T-helper 1 cell (primary cell): Measurements from ENCODE around the gene PDE4D.

Source experiments
- DNase-seq, 5 donors: peaks; one replicate each; pipeline ENCODE4 v3.0.0-alpha.2; 2012 to 2020

The PDE4D gene

DNA sequence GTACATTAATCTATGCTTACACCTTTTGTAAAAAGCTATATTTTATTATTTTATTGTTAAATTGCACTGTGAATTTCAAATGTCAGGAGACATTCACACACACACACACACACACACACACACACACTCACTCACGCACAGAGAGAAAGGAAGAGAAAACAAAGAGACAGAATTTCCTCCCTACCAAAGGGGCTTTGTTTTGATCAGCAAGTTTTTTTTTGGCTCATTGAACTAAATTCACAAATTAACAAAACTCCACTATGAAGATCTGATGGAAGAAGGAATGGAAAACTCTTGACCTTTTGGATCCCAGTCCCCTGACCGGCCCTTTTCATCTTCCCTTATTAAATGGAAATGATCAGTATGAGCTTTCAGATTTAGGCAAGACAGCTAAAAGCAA lies 161.2 kb downstream of the PDE4D start:
- DNase-seq, result no peak

DNA sequence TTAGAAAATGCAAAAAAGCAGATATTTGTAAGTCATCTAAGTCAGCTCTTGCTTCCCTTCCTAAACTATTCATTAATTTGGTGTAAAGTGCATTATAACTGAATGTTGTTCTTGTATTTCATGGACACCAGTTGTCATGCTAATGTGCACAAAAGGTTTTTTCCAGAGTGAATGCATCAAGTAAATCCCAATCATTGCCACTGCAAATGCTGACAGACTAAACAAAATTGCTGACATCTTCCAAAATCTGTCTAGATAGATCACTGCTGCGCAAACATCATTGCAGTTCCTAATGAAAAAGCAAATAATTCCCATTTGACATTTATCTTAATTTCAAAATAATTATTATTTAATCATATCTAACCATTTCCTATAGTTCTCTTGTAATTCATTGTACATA lies 161.7 kb downstream of the PDE4D start:
- DNase-seq, result no peak

DNA sequence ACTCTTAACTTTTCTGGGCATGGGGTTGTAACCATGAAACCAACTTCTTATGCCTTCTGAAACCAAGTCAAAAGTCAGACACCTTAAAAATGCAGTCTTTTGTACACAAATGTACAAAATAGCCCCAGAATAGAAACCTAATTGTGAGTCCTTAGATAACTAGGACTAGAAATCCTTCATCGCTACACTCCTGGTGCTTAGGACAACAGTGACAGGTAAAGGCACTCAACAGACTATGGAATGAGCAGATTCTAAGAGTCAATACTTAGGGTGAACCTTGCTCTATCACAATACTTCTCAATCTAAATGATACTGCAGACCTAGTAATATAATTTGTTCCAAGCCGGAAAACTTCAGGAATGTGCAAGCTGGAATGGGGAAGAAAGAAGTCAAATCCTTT lies 163.7 kb downstream of the PDE4D start:
- DNase-seq, result no peak

DNA sequence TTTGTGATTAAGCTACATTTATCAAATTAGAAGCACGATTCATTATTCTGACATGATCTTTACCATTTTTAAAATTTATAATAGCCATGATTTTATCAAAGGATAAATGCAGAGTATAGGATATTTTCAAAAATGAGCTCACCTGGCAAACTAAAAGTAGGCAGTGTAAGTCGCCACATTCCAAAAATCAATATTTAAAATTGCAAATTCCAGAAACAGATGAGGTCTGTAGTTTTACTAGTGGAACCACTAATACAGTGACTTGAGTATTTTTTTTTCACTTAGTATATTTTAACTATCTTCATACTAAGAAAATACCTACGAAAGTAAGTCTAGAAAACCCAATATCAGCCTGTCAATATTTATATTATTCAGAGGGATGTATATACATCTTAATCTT lies 164.2 kb downstream of the PDE4D start:
- DNase-seq, result no peak

GRCh38 chr5:59728356-59728755 lies 165.2 kb downstream of the PDE4D start:
- DNase-seq, result no peak

DNA sequence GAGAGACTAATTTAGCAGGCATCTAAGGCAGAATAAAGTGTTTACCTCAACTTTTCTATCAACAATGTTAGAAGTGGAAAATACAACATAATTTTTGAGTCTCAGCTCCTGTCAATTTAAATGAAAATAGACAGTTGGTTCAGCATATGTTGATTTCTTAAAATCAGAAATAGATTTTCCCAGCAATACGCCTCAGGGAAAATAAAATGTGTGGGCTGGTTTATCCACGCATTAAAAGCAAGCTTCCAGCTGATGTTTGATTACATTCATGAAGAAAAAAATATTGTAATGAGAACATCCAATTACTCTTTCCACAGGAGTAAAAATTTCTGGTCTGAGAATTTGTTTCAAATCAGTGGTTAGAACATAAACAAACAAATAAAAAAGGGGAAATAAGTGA lies 166.3 kb downstream of the PDE4D start:
- DNase-seq, result no peak

DNA sequence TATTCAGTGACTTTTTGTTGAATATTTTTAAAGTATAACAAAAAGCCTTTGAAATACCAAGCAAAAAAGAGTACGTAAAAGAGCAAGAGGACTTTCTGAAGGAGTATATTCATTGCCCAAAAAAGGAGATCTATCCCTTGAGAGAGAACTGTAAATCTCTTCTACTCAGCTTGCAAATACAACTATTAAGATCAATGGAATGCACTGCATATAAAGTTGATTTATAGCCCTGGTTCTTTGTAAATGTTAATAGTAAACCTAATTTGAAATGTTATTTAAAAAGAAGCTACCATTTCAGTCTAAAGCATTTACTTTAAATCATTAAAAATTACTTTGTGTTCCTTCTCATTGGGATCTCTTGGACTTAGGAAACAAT lies 168.1 kb downstream of the PDE4D start:
- DNase-seq, result no peak

DNA sequence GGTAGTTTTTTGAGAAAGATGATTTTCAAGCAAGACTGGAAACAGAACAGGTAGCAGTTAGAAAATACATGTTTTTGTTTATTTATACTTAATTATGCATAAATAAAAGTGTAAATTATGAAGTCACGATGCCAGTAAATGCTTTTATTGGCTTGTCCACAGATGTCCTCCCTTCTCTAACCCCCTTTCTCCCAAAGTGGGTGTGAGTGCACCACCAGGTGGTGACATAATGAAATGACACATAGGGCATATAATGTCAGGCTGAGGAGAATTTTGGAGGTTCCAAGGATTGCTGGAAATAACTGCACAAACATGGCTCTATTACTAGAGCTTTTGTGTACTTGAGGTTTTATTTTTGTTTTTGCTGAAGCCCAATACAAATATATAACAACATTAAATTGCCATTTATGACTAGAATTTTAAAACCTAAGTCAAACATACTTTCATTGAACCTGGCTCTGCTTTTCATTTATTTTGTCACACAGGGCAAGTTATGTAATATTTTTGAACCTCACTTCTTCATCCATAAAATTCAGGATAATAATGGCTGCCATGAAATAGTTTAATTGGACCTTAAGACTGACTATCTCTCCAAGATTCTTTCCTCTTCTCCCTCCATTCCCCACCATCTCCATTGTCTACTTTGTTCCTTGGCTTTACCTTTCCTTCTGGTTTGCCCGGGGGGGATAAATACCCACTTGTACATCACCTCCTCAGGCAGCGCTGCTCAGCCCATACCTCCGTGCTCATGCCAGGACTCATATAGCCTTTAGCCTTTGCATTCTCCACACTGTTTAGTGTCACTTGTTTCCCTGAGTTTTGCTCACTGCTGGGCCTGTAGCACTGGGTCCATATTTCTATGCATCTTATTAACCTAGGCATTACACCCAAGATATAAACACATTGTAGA lies 168.8 kb downstream of the PDE4D start:
- peak in 1 of 5 donors; percentile 12 for DNase-seq

DNA sequence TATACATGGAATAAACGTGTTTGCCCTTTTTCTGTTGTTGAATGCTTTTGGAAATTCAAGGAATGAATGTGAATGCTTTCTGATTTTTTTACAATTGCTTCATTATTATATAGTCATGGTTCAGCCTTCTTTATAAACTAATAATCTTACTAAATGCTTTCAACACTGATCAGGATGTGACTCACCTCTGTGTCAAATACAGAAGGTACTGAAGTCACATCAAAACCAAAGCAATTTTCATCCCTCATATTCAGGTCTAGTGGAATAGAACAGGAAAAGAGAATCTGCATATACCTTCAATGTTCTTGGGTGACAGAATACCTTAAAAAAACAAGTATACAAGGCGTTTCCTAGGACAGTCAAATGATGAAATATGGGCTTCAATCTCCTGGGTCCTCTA lies 170.7 kb downstream of the PDE4D start:
- no peak for DNase-seq

- no peak for DNase-seq
Measured at GRCh38 chr5:59721741-59722140, 171.8 kb downstream of the PDE4D start.

DNA sequence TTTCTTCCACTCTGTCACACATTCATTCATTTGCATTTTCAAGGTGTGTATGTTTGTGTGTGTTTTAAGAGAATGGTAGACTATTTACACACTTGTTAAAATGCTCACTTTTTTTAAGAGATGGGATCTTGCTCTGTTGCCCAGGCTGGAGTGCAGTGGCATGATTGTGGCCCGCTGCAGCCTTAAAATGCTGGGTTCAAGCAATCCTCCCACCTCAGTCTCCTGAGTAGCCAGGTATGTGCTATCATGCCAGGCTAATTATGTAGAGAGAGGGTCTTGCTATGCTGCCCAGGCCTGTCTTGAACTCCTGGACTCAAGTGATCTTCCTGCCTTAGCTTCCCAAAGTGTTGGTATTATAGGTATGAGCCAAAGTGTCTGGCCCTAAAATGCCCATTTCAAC lies 173.5 kb downstream of the PDE4D start:
- no peak for DNase-seq

DNA sequence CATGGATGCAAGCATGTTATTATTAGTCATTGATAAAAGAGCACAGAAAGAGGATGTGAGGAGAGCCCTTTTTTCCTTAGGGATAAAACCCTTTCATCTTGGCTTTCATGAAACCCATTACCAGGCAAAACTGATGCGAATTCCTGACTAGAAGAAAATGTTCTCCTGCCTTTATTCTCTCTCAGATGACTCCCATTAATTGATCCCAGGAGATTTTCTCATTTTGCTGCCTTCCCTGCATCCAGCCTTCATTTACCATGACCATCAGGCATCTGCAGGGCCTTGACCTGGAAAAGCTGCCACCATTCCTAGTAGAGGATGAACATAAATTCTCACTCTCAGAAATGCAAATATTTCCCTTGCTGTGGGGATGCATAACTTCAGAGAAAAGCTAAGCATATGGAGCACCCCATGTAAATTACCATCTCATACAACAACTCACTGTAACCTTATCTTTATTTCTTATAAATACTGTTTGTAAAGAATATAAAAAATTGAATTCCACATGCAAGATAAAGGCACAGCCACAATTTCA lies 176.5 kb downstream of the PDE4D start:
- DNase-seq, result no peak

- DNase-seq, result no peak
Measured at GRCh38 chr5:59716029-59716428, 177.5 kb downstream of the PDE4D start.

GRCh38 chr5:59715228-59715627 lies 178.3 kb downstream of the PDE4D start:
- DNase-seq, result no peak

DNA sequence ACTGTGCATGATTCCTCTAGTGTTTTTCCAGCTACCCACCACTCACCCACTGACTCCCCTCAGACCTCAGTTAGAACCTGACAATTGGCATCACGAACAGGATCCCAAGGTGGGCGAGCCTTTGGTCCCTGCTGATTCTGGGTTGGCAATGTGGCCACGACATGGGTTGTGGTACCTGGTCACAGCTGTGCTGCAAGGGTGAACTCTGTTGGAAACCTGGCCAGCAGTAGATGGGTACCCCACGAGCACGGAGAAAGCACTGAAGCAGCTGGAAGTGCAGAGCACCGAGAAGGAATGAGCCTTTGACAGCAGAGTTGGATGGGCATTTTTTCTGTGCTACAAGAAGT lies 180.1 kb downstream of the PDE4D start:
- DNase-seq, result no peak

GRCh38 chr5:59712836-59713497 lies 180.6 kb downstream of the PDE4D start:
- DNase-seq, result no peak

DNA sequence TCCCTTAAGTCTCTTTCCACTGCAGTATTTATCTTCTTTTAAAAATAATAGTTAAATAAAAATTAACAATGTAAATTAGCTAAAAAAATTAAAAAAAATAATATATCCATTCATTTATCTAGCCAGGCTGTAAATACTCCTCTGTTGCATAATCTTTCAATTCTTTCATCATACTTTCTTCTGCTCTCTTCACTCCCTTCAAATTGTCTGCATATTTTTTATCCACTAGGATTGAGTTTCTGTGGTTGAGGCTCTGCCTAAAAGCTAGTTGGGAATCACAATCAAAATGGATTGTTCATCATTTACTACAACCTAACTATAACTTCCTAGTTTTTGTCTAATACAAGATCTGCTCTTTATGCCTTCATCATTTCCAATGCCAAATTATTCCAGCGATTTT lies 182.2 kb downstream of the PDE4D start:
- DNase-seq, result no peak

DNA sequence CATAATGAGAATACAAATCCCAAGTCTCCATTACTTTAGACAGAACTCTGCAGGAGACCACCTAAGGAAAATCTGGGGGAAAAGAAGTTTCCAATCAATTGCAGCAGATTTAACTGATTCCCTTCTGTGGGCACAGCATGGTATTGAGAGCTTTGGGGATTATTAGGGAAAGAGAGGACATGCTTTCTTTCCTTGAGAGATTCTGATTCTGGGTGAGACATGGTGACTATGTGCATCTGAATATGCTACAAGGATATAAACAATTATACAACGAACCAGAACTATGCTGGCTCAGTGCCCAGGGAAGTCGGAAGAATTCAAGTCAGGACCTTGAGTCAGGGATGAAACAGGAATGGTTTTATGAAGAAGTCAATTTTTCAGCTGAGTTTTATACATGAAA lies 183.7 kb downstream of the PDE4D start:
- DNase-seq, result no peak

DNA sequence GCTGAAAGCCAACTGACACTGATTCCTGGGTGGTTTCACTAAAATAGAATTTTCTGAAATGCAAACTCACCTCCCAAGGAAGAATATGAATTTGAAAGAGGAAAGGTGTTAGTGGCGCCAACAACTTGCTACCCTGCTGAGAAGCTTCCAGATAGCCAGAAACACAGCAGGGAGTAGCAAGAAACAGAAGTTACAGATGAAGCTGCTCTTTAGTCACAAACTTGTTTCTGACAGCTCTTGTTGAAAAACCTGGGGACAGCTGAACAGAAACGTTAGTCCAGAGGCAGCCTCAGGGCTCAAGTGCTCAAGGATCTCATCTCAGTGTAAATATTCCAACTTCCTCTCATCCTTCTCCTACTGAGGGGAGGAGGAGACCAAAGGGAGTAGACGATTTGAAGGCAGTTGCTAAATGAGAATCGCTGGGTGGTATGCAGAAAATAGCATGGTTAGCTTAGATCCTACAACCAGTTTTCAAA lies 184.1 kb downstream of the PDE4D start:
- DNase-seq, result no peak

- DNase-seq, result no peak
Measured at GRCh38 chr5:59704936-59705335, 188.6 kb downstream of the PDE4D start.

- DNase-seq, result no peak
Measured at GRCh38 chr5:59703789-59704188, 189.7 kb downstream of the PDE4D start.

DNA sequence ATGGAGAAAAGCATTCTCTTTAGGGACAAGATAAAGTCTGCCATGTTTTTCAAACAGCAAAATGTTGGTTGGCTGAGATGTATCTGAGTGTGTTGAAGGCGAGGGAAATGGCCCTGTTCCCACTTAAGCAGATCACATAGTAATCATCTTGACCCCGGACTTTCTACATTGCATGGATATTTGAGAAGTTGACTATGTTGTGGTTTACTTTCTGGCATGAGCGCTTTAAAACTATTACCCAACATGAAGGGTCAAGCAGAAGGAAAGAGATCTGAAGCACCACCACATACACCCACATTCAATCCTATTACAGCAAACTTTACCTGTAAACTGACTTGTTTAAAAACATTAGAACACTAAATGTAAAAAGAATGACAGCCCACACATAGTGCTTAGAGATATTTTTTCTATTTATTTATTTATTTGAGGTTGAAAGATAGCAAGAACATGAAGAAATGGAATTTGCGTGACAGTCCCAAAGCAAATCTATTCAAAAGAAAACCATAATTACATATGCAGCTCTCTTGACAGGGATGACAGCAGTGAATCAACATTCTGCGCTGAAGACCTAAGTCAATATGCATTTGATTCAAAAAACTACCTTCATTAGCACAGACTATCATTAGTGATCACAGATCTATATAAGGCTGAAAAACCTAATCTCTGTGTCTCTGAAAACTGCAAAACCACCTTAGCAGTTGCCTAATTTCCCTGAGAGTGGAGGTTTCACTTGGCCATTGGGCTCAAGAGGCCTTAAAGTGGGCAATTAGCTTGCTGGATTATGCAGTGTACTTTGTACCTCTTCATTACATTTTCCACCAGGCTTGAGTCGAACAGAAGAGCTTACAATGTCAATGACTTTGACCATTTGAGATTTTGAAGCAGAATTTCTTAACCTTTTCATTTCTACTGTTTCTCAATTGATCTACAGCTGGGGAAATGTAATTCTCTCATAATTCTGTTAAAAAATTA lies 195.0 kb downstream of the PDE4D start:
- no peak for DNase-seq

DNA sequence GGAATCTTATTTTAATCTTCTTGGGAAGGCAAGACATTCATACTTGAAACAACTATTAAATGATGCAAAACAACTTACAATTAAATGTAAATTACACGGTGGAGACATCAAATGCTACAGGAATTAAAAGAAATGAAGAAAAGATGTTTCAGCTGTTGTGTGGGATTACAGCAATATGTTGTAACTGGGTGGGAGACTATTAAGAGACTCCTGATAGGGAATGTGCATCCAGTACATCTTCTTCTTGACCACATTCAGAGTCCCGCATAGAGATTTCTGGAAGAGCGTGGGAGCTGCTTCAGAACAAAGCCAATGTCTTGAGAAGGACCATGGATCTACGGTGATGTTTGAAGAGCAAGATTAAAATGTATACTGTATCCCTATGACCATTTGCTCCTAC lies 199.1 kb downstream of the PDE4D start:
- no peak for DNase-seq
